ENCODE measurements around the gene AKR1C8.
"Not testable (repeated sequence)": the region's sequence is repeated elsewhere in the genome, so short reads cannot be mapped to it uniquely, and the experiment has no call there.

- not testable (repeated sequence) for TF ChIP-seq CTCF (conservative IDR thresholded peaks at IDR 0.05 in 1 of 2, IDR thresholded peaks at IDR 0.05 in 1 of 2; ENCODE audit: low read depth in 1 of 2, low read length in 2 of 2); EZH2 (IDR thresholded peaks at IDR 0.05; ENCODE audit: low read length, missing control alignments)
Measured at GRCh38 chr10:5175581-5175980, 9.4 kb downstream of the AKR1C8 start.

Measured in fibroblast of lung (primary cell).